ENCODE measurements around the gene ZWILCH.

The ZWILCH gene

DNA sequence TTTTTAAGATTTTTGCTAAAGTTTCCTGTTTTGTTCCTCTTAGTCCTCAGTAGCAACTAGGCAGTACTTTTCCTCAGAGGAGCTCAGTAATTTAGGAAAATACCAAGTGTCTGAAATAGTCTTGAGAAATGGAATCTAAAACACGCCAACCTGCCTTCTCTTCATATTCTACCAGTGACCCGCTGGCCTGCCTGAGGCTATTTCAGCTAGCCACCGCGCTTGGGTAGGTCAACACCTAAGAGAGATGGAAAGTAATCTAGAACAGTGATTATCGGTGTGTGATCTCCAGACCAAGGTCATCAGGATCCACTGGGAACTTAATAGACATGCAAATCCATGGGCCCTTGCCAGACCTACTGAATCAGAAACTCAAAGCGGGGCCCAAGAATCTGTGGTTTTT, 53.1 kb downstream of the ZWILCH start:
- DNase-seq: no peak

GRCh38 chr15:66560856-66561525, 55.9 kb downstream of the ZWILCH start:
- no peak for DNase-seq

DNA sequence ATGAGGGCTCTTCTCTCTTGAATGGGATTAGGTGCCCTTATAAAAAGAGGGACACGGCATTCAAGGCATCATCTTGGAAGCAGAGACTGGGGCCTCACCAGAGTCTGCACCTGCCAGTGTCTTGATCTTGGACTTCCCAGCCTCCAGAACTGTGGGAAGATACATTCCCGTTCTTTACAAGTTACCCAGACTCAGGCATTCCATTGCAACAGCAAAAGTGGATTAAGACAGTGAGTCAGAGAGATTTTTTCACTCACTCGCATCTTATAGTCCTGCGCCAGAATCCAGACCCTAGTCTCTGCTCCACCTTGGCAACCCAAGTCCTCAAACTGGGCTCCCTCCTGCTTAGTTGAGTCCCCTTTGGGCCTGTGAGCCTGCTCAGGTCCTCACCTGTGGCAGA, 58.0 kb downstream of the ZWILCH start:
- DNase-seq: no peak

GRCh38 chr15:66563566-66564110, 58.5 kb downstream of the ZWILCH start:
- DNase-seq: no peak

GRCh38 chr15:66564136-66565041, 59.3 kb downstream of the ZWILCH start:
- DNase-seq: no peak

- no peak for DNase-seq
These were observed 60.1 kb downstream of the ZWILCH start for GRCh38 chr15:66565141-66565641.

DNA sequence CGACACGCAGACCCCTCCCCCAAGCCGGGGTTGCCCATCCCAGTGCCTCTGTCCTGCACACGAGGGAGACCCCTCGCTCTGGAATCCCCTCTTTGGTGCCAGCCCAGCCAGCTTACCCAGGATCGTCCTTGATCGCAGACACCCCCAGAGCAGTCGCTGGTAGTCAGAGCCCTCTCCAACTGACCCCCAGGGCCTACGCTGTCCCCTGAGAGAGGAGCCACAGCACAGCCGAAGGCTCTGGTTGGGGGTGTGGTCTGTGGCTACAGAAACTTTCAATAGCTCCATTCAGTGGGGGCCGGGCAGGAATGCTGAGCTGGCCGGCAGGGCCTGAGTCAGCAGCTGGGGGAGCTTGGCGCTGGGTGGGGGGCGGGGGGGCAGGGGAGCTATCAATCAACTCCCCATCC, 60.6 kb downstream of the ZWILCH start, which contains the start of gene LCTL:
TSS of gene LCTL (minus strand) at position 258 of the 404 bp plus-strand sequence. CDS start 633 bp downstream, outside the sequence.
- no peak for DNase-seq

GRCh38 chr15:66566963-66567531, 61.9 kb downstream of the ZWILCH start:
- DNase-seq: peak; percentile 42

DNA sequence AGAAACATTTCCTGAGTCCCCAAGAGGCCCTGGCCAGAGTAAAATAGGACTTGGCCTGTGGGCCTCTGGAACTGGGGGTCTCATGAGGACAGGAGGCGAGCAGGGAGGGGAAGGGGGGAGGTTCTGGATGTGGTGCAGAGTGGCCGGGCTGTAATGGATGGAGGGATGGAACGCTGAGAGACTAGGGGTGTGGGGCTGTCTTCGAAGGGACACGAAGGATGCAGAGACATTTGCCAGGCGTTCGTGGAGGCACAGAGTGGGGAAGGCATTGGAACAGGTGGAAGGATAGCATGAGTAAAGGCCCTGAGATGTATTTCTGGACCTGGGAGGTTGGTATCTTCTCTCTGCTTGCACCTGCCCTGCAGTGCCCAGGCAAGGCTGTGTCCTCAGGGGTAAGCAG, 62.8 kb downstream of the ZWILCH start:
- DNase-seq: no peak

- no peak for DNase-seq
These were observed 64.5 kb downstream of the ZWILCH start for GRCh38 chr15:66569461-66570137.

DNA sequence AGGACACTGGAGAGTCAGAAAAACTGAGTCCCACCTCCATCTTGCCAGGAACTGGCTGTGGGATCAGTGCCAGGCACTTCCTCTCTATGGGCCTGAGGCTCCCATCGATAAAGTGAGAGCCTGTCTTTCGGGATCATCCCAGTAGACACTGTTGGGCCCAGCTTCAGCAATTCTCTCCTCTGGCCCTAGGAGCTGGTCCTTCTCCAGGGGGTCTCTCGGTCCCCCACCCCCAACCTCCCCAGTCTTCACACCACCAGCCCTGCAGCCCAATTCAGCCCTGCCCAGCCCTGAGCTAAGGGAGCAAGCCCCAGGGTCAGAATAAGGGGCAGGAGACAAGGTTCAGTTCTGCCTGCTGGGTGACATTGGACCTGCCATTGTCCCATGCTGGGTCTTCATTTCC, 65.2 kb downstream of the ZWILCH start:
- no peak for DNase-seq

DNA sequence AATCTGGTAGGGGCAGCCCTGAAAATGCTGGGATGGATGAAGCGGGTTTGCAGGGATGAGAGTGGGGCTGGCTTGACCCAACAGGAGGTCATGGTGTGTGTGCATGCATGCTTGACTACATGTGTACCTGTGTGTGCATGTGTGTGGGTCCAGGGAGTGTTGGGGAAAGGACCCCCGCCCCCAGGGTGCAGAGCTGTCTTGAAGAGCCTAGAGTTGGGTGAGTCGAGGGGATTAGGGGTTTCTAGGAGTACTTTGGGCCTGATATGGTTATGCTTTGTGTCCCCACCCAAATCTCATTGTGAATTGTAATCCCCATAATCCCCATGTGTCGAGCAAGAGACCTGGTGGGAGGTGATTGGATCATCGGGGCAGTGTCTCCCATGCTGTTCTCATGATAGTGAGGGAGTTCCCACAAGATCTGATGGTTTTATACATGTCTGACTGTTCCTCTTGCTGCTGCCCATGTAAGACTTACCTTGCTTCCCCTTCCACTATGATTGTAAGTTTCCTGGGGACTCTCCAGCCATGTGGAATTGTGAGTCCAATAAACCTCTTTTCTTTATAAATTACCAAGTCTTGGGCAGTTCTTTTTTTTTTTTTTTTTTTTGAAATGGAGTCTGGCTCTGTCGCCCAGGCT, 65.8 kb downstream of the ZWILCH start:
- no peak for DNase-seq

GRCh38 chr15:66572146-66572545, 67.0 kb downstream of the ZWILCH start:
- no peak for DNase-seq

GRCh38 chr15:66573348-66573718, 68.2 kb downstream of the ZWILCH start:
- no peak for DNase-seq

GRCh38 chr15:66573719-66574595, 68.8 kb downstream of the ZWILCH start:
- no peak for DNase-seq

DNA sequence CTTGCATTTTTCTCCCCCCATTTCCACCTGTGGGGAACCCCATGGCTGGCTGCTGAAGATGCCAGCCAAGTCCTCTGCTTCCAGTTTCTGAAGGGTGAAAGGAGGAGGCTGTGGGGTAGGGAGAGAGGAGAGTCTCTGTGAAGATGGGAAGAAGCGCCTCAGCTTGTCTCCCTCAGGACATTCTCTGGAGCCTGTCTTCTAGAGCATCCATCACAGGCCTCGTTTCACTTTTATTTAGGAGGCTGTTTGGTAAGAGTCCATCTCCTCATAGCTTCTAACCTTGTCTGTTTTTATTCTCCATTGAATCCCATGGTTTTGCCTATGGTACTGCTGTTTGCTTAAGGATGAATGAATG, 69.4 kb downstream of the ZWILCH start:
- DNase-seq: no peak

DNA sequence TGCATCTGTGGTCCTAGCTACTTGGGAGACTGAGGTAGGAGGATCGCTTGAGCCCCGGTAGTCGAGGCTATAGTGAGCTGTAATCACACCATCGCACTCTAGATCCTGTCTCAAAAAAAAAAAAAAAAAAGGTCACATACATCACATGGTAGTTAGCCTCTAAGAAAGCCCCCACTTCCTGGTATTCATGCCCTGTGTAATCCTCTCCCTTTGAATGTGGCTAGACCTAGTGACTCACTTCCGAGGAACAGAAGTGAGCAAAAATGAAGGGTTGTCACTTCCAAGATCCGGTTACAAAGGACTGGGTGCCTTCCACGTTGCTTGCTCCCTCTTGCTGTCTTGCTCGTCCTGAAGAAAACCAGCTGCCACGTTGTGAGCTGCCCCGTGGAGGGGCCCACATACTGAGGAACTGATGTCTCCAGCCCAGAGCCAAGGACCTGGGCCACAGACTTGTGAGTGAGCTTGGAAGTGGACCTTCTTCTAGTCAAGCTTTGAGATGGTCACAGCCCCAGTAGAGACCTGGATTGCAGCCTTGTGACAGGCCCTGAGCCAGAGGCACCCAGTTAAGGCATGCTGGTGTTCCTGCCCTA, 73.3 kb downstream of the ZWILCH start:
- no peak for DNase-seq

DNA sequence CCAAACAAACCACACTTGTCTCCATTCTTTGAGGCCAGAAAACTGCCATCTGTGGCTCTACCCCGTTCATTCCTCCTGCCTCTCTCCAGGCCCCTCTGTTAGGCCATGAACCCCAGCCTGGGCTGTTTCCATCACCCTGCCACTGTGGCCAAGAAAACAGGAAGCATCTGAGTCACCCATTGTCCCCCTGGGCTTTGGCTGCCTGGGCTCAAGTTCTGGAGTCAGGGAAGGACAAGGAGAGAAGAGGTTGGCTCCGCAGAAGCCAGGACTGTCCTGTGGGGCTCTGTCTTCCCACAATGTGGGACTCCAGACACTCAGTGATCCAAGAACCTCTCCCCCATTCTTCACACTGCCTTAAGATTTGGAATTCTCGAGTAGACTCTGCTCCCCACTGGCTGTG, 75.5 kb downstream of the ZWILCH start:
- no peak for DNase-seq

DNA sequence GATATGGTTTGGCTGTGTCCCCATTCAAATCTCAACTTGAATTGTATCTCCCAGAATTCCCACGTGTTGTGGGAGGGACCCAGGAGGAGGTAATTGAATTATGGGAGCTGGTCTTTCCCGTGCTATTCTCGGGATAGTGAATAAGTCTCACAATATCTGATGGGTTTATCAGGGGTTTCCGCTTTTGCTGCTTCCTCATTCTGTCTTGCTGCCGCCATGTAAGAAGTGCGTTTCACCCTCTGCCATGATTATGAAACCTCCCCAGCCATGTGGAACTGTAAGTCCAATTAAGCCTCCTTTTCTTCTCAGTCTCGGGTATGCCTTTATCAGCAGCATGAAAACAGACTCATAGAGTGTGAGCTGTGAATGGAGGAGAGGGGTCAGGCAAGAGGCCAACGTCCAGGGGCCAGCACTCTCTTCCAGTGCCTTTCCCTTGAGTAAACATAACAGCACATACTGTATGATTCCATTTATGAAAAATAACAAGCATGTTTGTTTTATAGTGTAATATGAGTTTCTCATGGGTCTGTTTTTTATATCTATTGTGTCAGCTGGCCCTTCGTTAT, 76.9 kb downstream of the ZWILCH start:
- DNase-seq: no peak

DNA sequence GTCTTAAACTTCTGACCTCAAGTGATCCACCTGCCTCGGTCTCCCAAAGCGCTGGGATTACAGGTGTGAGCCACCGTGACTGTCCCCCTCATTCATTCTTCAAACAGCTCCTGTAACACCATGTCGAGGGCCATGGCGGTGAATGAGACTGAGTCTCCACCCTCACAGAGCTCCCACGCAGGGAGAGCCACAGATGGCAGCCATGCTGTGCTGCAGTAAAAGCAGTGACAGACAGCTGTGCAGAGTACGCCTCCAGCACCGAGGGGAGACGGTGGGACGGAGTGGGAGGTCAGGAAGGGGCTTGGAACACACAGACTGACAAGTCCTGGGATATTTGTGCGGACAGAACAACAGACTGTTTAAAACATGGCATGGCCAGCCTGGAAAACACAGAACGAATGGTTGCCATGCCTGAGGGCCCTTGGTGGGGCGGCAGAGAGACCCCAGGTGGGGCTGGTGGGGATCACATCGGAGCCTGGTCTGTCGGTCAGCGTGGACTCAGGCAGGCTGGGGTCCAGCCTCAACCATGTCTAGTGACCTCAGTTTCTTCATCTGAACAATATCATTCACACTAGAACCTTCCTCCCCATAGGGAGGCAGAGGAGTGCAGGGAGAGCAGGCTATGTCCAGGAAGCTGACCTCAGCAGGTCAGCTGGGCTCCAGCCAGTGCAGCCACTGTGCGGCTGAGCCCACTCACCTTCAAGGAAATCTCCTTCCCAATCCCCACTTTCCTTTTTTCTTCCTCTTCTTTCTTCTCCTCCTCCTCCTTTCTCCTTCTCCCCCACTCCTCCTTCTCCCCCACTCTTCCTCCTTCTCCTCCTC, 81.2 kb downstream of the ZWILCH start:
- no peak for DNase-seq

Data from stimulated activated CD4-positive, alpha-beta T cell treated with anti-CD3 and anti-CD28 coated beads, Interleukin-4, amount 100 ng/mL, for 1 hour (primary cell).